ENCODE data around the gene SUSD6.
"Not testable (repeated sequence)": the region's sequence is repeated elsewhere in the genome, so short reads cannot be mapped to it uniquely, and the experiment has no call there.

SUSD6 gene

DNA sequence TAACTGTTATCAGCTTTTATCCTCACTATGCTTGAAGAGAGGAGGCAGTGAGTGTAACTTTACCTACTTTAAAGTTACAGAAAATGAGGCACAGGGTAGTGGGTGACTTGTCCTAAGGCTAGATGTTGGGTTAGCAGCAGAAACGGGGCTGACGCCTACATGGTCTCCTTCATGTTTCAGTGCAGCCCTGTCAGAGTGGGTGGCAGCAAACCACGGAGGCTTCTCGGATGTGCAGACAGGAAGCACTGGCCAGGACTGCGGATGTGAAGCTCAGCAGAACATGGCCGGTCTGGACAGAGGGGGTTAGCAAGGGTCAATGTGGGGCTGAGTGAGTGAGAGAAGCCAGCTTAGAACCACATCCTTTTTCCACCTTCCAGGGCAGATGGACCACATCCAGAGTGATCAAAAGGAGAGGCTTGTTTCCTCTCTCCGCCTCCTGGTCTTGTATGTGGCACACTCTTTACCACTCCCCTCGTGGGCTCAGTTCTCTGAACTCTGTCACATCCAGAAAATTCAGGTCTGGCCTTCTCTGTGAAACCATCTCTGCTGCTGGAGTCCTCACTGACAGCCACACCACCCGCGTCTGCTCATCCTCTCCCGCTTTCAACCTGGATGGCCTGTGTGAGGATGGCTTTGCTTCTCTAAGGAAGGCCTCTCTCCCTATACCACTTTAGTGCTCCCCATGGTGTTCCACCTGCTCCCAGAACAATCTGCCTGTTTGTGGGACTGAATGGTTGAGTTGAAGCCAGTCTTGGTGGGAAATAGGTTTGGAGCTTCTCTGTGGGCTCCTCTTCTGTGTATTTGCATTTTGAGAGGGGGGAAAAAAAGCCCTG is 14.1 kb downstream of the SUSD6 start:
- DNase-seq: peak; percentile 70

DNA sequence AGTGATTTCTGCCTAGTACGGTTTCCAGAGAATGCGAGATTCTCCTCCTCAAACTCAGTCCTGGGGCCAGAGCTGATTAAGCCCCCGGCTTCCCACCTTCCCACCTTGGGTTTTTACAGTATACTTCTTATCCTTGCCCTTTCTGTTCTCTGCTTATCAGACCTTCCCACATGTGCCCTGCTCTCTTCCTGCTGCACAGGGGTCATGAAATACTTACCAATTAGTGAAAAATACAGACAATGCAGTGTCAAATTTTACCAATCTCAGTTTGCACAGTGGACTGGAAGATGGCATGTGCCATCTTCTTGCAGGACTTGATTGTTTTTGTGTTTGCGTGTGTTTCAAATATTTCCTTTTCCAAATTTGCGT is 14.7 kb downstream of the SUSD6 start:
- no peak for DNase-seq

DNA sequence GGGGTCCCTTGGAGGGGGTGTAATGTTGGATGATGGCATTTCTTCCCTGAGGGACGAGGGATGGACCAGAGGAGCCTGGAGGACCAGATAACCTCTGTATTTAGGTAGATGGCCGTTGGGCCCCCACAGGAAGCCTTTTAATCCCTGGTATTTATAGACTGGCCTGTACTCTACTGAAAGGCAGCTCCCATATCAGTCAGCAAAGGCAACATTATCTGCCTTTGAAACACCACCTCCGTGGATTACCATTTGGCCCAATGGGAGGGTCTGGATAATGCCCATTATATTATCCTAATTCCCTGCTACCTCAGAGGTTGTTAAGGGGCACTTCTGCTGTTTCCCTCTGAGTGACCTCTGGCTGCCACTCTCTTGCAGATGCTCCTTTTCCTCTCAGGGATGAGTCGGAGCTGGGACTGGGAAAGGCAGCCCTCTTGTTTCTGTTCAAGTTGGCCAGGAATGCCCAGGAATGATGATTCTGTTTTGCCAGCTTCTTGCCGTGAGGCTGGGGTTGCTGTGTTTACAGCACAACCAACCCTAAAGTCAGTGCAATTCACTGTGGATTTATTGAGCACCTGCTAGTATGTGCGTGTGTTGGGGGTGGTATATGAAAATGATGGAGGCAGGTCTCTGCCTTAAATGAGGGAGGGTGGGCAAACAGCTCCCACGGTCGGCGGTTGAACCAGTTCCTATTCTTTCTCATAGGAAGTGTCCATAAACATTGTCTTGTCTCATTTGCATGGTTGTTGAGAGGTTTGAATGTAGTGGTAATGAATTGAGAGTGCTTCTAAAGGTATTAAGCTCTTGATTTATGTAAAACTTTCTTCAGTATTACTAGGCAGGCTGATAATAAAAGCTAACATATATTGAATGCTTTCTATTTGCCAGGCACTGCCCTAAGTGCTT is 18.1 kb downstream of the SUSD6 start:
- DNase-seq: no peak

DNA sequence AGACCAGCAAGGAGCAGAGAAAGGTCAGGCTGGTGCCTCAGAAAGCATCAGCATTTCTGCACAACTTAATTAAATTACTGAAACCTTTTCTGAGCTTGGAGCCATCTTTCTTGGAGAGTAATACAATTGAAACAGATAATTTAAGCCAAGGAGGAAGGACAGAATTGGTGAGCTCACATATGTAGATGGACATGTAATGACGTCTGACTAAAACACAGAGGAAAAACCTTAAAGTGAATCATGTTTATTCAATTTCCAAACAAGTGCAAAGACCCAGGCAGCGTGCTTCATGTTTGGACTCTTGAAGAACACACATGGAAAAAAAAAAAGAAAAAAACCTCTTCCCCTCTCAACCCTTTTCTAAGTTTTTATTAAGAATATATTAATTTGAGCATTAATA is 19.0 kb downstream of the SUSD6 start:
- no peak for DNase-seq

DNA sequence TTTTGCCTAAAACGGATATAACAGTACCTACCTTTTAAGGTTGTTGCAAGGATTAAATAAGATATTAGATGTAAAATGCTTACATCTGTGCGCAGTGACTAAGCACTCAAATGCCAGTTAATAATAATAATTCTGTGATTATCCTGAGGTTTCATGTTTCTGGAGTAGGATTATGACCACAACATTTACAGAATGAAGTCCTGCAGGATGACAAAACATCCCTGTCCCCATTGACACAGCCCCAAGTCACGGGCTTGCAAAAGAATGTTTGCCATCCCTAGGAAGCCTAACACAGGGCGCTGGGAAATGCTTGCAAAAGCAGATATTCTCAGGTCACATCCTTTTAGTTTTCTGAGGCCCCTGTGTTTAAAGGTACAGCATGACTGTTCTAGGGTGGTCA is 20.1 kb downstream of the SUSD6 start:
- no peak for DNase-seq

DNA sequence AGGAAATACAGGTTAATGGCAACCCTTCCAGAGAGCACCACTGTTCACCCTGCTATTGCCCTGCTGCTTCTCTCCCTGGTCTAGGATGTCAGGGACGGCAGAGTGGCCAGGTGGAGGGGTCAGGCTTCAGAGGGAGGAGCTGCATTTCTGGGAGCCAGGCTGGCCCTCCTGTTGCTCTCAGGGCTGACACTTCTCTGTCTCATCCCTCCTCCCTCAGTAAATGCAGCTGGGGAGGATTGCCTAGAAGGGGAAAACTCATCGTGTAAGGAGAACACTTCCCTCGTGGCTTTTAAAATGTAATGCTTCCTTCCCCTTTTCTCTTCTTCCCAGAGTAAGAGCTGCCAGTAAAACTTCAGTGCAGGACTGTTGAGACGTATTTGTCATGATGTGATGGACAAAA is 20.8 kb downstream of the SUSD6 start:
- DNase-seq: no peak

DNA sequence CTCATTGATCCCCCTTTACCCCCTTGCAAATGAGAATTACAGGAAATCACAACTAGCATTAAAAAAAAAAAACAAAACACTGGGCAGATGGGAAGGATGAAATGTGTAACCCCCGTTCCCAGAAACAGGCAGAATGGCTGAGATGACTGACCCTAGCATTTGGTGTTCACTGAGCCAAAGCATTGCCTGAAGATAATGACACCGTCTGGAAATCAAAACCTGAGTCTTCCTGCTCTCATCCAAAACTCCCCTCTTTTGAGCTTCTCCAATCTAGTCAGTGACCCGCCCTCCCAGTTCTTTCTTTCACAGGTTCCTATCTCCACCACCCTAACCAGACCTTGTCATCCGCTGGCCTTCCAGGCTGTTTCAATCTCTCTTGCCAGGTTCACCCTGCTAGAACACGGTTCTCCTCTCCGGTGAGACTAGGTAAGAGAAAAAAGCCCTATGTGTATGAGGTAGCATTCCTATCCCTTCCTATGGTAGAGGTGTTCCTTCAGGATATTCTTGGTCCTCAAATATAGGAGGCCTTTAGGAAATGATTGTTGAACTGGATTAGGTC is 21.3 kb downstream of the SUSD6 start:
- DNase-seq: no peak

DNA sequence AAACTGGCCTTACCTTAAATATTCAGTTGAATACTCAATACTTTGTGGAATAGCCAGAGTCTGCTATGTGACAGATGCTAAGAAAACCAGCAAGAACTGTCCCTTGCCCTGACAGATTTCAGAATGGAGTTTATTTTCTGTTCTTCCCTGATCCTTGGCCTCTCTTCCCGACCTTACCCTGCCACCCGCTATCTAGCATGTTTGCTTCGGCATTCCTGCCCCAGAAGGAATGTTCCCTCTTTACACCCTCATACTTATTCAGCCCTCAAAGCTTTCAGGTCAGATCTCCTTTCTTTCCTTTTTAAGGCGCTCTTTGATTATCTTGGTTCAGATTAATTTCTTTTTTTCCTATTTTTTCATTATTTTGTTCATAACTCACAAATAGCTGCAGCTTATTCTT is 21.8 kb downstream of the SUSD6 start:
- no peak for DNase-seq

DNA sequence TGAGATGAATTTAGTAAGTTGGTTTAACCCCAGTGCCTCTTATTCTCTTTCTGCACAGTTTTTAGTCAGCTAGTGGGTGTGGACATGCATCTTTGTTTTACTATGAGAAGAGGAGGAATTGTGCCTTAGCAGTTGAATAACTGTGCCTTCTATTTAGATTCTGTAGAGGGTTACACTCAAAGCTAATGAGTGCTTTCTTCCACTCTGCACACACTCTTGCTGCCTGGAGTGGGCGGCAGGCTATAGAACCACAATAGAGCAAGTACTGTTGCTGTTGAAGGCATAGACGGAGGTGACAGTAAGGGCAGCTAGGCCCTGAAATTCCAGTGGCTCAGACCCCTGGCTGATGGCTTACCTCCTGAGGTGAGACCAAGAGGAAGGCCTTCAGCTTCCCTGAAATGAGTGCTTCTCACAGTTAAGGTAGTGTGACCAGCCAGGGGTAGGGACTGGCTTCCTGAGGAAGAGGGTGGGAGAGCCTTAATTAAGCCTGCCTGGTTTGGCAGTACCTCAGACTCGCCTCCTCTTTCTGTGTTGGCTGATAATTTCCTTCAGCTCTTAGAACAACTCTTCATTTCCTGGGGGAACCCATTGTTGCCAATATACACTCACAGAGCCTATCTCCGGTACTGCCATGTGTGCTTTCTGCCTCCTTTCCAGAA is 24.7 kb downstream of the SUSD6 start:
- DNase-seq: peak; percentile 39

DNA sequence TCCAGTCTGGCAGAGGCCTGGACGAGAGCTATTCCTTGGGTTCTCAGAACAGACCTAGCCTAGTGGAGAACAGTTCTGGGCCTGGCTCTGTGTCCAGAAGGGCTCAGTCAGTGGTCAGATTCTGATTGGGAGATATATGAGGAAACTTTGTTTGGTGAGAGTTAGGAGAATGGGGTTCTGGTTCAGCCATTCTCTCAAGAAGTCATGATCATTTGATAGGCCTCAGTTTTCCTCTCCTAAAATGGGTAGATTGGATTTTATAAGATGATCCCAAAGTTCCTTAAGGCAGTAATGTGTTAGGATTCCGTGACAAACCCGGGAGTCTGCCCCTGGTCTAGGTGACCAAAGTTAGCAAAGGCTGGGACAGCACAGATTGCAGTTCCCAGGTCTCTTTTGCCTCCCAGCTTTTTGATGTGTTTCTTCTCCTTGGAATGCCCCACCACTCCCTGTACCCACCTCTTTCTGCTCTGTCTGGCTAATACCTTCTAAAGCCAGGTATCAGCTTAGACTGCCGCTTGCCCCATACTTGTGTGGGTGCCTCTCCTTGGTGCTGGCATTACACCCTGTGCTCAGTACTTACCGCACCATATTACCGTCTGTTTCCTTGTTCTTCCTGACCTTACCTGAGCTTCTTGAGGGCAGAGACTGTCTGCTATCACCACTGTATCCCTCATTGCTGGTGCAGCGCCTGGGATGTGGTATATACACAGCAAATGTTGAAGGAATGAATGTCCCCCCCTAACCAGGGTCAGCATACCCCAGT is 25.5 kb downstream of the SUSD6 start:
- DNase-seq: no peak

DNA sequence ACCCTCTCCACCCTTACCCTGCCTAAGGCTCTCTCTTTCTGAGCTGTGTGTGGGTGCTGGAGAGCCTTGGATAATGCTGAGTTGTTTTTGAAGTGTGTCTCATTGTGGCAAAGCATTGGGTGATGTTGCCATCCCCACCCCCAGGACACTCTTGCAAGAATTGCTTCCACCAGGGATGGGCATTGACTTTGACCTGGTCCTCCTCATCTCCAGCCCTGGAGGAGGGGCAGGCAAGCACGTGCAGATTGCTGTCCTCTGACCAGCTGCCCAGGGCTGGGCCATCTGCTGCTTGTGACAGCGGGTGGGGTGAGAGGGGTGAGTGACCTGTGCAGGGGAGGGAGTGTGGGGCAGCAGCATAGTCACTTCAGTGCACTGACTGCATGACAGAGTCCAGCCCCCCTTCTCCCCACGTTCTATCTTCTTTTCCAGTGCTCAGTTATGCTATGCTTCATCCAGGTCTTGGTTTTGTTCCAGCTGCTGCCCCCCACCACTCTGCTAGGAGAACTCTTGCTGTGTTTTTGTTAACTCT is 26.2 kb downstream of the SUSD6 start:
- no peak for DNase-seq

DNA sequence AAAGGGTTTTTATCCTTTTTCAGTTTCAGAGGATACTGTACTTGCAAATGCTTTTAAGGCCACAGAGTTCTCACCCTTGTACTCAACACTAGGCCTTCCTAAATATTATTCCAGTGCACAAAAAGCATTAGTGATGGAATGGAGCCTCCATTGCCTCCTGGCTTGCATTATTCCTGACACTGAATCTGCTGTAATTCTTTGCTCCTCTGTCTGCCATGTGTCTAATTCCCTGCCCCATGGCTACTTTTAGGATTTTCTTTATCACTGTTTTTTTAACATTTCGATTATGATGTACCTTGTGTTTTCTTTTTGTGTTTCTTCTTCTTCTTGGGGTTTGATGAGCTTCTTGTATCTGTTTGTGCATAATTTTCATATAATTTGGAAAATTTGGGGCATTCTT is 29.5 kb downstream of the SUSD6 start:
- no peak for DNase-seq

DNA sequence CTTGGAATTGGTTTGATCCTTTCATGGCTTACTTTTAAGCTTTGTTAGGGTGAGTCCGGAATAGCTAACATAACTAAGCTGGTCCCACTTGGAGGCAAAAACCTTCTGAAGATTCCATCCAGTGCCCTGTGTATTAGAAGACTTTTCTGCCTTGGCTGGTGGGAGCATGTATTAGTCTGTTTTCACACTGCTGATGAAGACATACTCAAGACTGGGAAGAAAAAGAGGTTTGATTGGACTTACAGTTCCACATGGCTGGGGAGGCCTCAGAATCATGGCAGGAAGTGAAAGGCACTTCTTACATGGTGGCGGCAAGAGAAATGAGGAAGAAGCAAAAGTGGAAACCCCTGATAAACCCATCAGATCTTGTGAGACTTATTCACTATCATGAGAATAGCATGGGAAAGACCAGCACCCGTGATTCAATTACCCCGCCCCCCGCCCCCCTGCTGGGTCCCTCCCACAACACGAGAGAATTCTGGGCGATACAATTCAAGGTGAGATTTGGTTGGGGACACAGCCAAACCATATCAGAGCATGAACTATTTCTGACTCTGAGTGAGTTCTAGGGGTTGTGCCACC is 30.9 kb downstream of the SUSD6 start:
- DNase-seq: not testable (repeated sequence)

DNA sequence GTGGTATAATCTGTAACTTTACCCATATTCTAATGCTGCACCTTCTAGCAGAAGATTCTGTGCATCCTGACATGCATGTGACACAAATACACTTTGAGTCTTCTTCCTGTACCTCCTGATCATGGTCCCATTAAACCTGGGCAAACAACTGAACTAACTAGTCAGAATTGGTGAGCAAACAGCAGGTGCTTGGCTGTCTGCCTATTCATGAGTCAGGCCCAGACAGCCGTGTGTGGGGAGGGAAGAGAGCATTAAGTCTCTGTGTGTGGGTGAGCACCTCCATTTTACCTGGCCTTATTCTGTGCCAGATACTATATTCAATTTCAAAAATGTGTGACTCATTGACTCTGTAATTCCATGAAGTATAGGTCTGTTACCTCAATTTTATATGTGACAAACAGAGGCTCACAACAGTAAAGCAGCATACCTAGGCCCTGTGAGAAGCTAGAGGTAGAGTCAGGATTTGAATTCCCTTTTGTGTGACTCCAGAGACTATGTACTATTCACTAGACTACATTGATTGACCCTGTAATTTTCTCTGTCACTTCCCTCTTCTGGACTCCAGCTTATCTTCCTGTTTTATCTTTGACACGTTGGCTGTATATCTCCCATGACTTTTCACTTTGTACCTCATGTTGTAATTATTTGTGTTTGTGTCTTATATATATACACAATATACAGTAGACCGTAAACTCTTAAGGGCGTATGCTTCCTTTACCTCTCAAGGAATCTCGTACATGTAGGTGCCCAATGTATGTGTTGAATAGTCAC is 32.2 kb downstream of the SUSD6 start:
- DNase-seq: peak; percentile 68

DNA sequence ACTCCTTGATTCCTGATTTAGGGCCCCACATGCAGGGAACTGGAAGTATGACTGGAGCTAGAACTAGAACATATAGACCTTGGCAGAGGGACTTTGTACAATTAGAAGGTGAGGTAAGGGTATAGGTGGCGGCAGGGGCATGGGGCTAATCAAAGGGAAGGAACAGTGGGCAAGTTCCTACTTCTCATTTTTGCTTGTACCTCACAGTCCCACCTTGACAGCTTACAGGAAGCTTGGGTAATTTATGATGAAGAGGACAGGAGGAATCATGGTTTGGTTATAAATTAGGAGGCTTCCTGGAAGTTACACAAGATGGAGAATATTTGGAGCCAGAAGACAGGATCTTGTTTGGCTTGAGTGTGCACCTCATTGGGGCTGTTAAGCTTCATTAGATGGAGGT is 33.4 kb downstream of the SUSD6 start:
- DNase-seq: no peak

DNA sequence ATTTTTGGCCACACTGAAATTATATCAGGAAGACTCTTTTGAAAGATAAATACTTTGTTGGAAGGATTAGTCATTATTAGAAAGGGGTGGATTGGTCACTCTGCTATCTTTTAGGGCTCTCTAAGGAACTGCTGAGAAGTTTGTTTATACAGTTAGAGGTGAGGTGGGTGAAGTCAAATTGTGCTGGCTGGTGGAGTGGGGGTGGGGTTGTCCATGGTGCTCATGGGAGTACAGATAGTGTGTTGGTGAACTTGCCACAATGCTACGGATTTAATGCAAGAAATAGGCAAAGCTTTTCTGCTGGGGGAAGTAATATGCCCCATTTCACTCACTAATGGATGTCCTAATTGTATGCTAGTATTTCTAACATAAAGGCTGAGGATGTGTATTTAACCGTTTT is 35.8 kb downstream of the SUSD6 start:
- DNase-seq: no peak

DNA sequence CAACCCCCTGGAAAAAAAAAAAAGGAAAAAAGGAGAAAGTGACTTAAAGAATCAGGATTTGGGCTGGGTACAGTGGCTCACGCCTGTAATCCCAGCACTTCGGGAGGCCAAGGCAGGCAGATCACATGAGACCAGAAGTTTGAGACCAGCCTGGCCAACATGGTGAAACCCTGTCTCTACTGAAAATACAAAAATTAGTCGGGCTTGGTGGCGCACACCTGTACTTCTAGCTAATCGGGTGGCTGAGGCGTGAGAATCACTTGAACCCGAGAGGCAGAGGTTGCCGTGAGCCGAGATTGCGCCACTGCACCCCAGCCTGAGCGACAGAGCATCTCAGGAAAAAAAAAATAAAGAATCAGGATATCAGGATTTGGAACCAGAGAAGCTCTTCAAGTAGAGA is 36.2 kb downstream of the SUSD6 start:
- not testable (repeated sequence) for DNase-seq

DNA sequence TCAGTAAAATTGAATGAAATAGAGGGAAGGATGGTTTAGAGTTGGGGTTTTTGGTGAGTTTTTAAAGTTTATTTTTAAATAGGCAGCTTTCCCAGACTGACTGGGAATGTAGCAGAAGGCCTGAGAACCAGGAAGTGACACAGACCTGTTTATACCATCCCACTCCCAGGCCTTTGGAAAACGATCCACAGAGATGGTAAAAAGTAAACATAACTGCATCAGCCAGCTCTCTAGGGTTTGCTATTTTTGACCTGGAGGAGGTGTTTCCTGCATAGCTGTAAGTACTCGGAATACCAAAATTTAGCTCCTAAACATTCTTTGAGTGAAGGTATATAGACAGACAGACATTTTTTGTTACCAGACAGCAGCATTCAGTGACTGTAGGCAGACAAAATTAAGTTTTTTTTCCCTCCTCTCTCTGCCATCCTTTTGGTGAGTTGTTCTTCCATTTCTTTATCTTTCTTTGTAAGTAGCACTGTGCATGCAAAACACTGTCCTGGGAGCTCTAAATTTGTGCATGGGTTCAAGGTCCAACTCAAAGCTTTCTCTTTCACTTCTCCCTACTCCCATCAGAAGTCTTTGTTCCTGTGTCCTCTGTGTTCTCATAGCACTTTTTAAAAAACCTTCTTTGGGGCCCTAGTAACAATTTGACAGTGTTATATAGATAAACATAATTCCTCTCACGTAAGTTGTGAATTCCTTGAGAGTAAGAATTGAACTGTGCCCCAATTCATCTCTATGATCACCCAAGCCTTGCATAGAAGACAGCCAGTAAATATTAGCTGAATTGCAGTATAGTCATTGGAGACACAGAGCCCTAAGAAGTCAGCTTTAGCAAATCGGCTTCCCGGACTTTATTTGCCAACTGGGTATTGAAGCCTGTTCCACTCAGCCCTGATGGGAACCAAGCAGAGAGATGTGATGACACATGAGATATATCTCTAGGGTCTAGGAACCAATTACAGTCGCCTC is 37.4 kb downstream of the SUSD6 start:
- DNase-seq: no peak

DNA sequence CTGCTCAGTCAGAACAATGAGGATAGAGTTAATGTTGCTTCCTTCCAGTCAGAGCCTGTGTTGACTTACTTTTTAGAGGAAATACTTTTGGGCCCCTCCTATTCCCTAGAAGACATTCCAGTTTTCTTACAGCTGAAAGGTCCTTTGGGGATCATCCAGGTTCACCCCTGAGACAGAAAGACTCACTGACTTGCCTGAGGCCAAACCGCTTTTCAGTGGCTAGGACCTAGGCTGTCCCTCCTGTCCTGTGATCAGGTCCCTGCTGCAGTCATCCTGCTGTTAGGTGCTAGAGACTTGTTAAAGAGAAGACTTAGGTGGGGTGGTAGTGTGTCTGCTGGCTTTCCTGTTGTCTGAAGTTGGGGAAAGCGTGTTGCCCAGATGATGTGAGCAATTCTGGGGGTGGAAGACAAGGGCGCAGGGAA is 39.6 kb downstream of the SUSD6 start:
- DNase-seq: no peak

DNA sequence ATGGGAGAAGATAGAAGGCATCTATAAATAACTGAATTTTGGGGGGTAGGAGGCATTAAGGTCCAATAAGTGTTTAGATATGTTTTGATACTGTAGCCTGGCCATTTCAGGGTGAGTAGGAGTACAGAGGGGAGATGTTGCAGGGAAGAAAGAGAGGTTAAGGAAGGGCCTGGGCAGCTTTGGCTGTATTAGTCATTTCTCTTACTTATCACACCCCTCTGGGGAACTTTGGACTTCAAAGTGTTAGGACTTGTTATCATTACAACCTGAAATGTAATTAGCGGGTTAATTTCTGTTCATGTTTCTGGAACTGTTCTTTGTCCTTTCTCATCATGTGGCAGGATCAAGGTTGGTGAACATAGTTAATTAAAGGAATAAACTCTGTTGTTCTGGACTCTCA is 40.3 kb downstream of the SUSD6 start:
- no peak for DNase-seq
